Endothelial cell of umbilical vein (primary cell): ENCODE results near the gene NUDT22. TPM values are rescaled to one million over a fixed set of nuclear protein-coding genes. Genes with fewer than 3 reads are reported as not detected.

Experiments used
- BruUV-seq: library from RNA; stranded (reverse); fragments of 400-500 nt; replicated peaks from 2 replicates; lab custom pipeline; 2021; lab: Mats Ljungman, UMichigan
- CTCF ChIA-PET: fragments of 300-600, 350-600 bp; sonication (Branson Sonifier 250); formaldehyde crosslinking; loops from one replicate; lab custom pipeline; 2021; ENCODE audit warnings: antibody characterized with exemption, inconsistent platforms; lab: Charles Lee
- POLR2A ChIA-PET: fragments of 300-600, 350-600 bp; sonication (Branson Sonifier 250); formaldehyde crosslinking; loops from one replicate; lab custom pipeline; 2021; ENCODE audit warnings: antibody characterized with exemption, inconsistent platforms; lab: Charles Lee
- DNase-seq: peaks from one replicate; pipeline ENCODE4 v3.0.0-alpha.2; 2011; ENCODE audit warnings: low read depth, low spot score
- FAIRE-seq: peaks from 2 replicates; lab custom pipeline; 2011; peaks lifted over from hg19 to GRCh38; lab: Jason Lieb, UNC
- H2AFZ ChIP-seq: 2 replicates; pipeline ENCODE4 v1.6.0; 2012; ENCODE audit warnings: low read depth, low read length, control low read depth, inconsistent platforms
- H3K27ac ChIP-seq: 2 replicates; pipeline ENCODE4 v1.5.1; 2011; ENCODE audit warnings: low read depth, mild to moderate bottlenecking, control low read depth, low read length, moderate library complexity; ENCODE audit not compliant: insufficient read depth
- H3K27me3 ChIP-seq, 2 experiments: 2 replicates each; pipeline versions ENCODE4 v1.6.0 to v1.6.1; 2011; ENCODE audit warnings: low read length in 2 of 2, mixed read lengths in 1 of 2; ENCODE audit not compliant: control insufficient read depth in 2 of 2, insufficient read depth in 2 of 2
- H3K36me3 ChIP-seq, 2 experiments: 2 replicates in 1 of 2; 3 replicates in 1 of 2; pipeline ENCODE4 v1.5.1; 2011; ENCODE audit warnings: low read length in 2 of 2, mild to moderate bottlenecking in 1 of 2, moderate library complexity in 1 of 2; ENCODE audit not compliant: control insufficient read depth in 2 of 2, insufficient read depth in 2 of 2; ENCODE audit errors: extremely low read depth in 1 of 2
- H3K4me1 ChIP-seq: 3 replicates; pipeline ENCODE4 v1.5.1; 2011; ENCODE audit warnings: mild to moderate bottlenecking, low read length; ENCODE audit not compliant: control insufficient read depth, insufficient read depth; ENCODE audit errors: extremely low read depth
- H3K4me2 ChIP-seq: 2 replicates; pipeline ENCODE4 v1.6.1; 2011; ENCODE audit warnings: low read length, control low read depth, mixed read lengths; ENCODE audit not compliant: insufficient read depth
- H3K4me3 ChIP-seq, 3 experiments: fragments of 200-600 bp in 1 of 3; sonication (generic), shearing (Covaris generic) in 1 of 3; replicated peaks in 1 of 3; 2 replicates each; pipeline ENCODE4 v1.5.1; 2011 to 2016; ENCODE audit warnings: control low read depth in 3 of 3, low read length in 3 of 3, mild to moderate bottlenecking in 2 of 3, inconsistent platforms in 1 of 3, low read depth in 1 of 3, moderate library complexity in 1 of 3; ENCODE audit not compliant: insufficient read depth in 1 of 3
- H3K79me2 ChIP-seq: 2 replicates; pipeline ENCODE4 v1.6.0; 2012; ENCODE audit warnings: low read length, inconsistent platforms; ENCODE audit not compliant: control insufficient read depth, insufficient read depth
- H3K9ac ChIP-seq: replicated peaks from 2 replicates; pipeline ENCODE3; 2011; ENCODE audit warnings: low read length, control low read depth; ENCODE audit not compliant: insufficient read depth; ENCODE audit errors: extremely low read depth
- H3K9me1 ChIP-seq: replicated peaks from 3 replicates; pipeline ENCODE4 v1.6.0; 2011; ENCODE audit warnings: mild to moderate bottlenecking, low read length; ENCODE audit not compliant: control insufficient read depth, insufficient read depth; ENCODE audit errors: extremely low read depth
- H3K9me3 ChIP-seq: replicated peaks from 2 replicates; pipeline ENCODE4 v1.5.1; 2012; ENCODE audit warnings: low read length, inconsistent platforms; ENCODE audit not compliant: control insufficient read depth, insufficient read depth
- H4K20me1 ChIP-seq: replicated peaks from 2 replicates; pipeline ENCODE3; 2011; ENCODE audit warnings: mild to moderate bottlenecking, low read length; ENCODE audit not compliant: control insufficient read depth, insufficient read depth; ENCODE audit errors: extremely low read depth
- GATA2 ChIP-seq: IDR thresholded peaks from 2 replicates; pipeline ENCODE4 v1.7.0; 2011; ENCODE audit warnings: low read depth, mild to moderate bottlenecking, moderate library complexity, mixed read lengths, low read length; ENCODE audit not compliant: insufficient read length, insufficient read depth
- JUN ChIP-seq: IDR thresholded peaks from 2 replicates; pipeline ENCODE4 v1.6.1; 2011; ENCODE audit warnings: borderline replicate concordance, low read depth; ENCODE audit not compliant: insufficient read length, insufficient read depth
- MYC ChIP-seq: IDR thresholded peaks from one replicate; pipeline ENCODE4 v1.6.1; 2011; ENCODE audit warnings: mild to moderate bottlenecking, low read depth, low read length
- POLR2AphosphoS5 ChIP-seq: IDR thresholded peaks from 2 replicates; pipeline ENCODE4 v1.6.1; 2012; ENCODE audit warnings: low read depth, mild to moderate bottlenecking, control low read depth, low read length, moderate library complexity; ENCODE audit not compliant: insufficient read depth
- dilution Hi-C: fragments of 300-500 bp; cut with MboI; formaldehyde crosslinking; loops from one replicate; pipeline ENCODE4 v1.15.0; 2019; ENCODE audit warnings: low sequenced_read_pairs; ENCODE audit not compliant: extremely low pct_ligation_motif_present
- intact Hi-C: fragments of 100-400 bp; cut with micrococcal nuclease; formaldehyde crosslinking; loops from one replicate; pipeline ENCODE4 v1.10.0; 2022
- polyA plus RNA-seq, 4 experiments: library from polyadenylated mRNA; depleted of rRNA in 3 of 4; stranded (reverse) in 3 of 4; unstranded in 1 of 4; fragments of >200 nt; gene quantifications; 2 replicates each; pipeline versions ENCODE4 v1.2.1 to v1.2.3, GENCODE V29; 2011 to 2012; ENCODE audit warnings: missing spikeins in 1 of 4
- total RNA-seq: library from RNA; stranded (reverse); gene quantifications from 2 replicates; pipeline ENCODE4 v1.2.3, GENCODE V29; 2021
- TF ChIP-seq, protein P1 (sequence below), 2 donors: IDR thresholded peaks; 1 replicate in 1 of 2; 2 replicates in 1 of 2; pipeline ENCODE4 v1.5.1; 2011; ENCODE audit warnings: low read length in 2 of 2, mild to moderate bottlenecking in 2 of 2, moderate library complexity in 2 of 2, control low read depth in 1 of 2, inconsistent platforms in 1 of 2, low read depth in 1 of 2; ENCODE audit not compliant: insufficient read depth in 1 of 2; ENCODE audit errors: extremely low read depth in 1 of 2

The NUDT22 gene
- total and polyA plus RNA-seq, 2 donors (not counting 3 experiments of a cell fraction or from before 2014, with no cell fraction given), result 37.8 to 54.8 TPM

GRCh38 chr11:64203421-64204079 lies 22.5 kb upstream of the NUDT22 start:
- DNase-seq, result no peak
- TF ChIP-seq MYC (no peak), GATA2 (no peak), JUN (no peak), POLR2AphosphoS5 (no peak)
- TF ChIP-seq, protein P1, sequence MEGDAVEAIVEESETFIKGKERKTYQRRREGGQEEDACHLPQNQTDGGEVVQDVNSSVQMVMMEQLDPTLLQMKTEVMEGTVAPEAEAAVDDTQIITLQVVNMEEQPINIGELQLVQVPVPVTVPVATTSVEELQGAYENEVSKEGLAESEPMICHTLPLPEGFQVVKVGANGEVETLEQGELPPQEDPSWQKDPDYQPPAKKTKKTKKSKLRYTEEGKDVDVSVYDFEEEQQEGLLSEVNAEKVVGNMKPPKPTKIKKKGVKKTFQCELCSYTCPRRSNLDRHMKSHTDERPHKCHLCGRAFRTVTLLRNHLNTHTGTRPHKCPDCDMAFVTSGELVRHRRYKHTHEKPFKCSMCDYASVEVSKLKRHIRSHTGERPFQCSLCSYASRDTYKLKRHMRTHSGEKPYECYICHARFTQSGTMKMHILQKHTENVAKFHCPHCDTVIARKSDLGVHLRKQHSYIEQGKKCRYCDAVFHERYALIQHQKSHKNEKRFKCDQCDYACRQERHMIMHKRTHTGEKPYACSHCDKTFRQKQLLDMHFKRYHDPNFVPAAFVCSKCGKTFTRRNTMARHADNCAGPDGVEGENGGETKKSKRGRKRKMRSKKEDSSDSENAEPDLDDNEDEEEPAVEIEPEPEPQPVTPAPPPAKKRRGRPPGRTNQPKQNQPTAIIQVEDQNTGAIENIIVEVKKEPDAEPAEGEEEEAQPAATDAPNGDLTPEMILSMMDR (IDR thresholded peaks at IDR 0.05; ENCODE audit: extremely low read depth in 1 of 2, insufficient read depth in 1 of 2, low read depth in 1 of 2, low read length in 2 of 2), result no peak
- Histone ChIP-seq H3K36me3 (peaks cover 14 to 32% of the 10 kb centered on the region in 2 experiments), H3K27me3 (no peaks in the 10 kb centered on the region), H3K4me2 (no peak overlapping the region), H2AFZ (no peak overlapping the region), H3K9me1 (no peaks in the 10 kb centered on the region), H3K9me3 (no peaks in the 10 kb centered on the region), H3K27ac (no peak overlapping the region), H3K9ac (no peak overlapping the region), H3K4me1 (peaks cover 29% of the 10 kb centered on the region), H4K20me1 (no peaks in the 10 kb centered on the region), H3K79me2 (peaks cover 3% of the 10 kb centered on the region), H3K4me3 (no peak overlapping the region)
- ChIA-PET POLR2A (no interaction called here), CTCF (interaction anchor here (0.8 to 11.5 kb wide), 17 partner anchors 11 to 150 kb away, joined by 3 to 413 read pairs (median 16); partner anchors contain the start of genes BAD, CATSPERZ, ESRRA and FKBP2)
- dilution Hi-C loops (no loop called here), intact Hi-C loops (loop anchor here (1.0 kb wide), 2 partner anchors 67 to 98 kb away; no protein-coding TSS in a partner anchor)
- no peak for FAIRE-seq
- BruUV-seq, result no TSS peak
